A549 (cell line): ENCODE results near the gene MAST3.

Experiments
- BHLHE40 ChIP-seq: IDR thresholded peaks from 2 replicates; pipeline ENCODE4 v1.6.1; 2012; ENCODE audit warnings: low read depth, low read length, inconsistent platforms
- MAFK ChIP-seq: fragments of 450-650 bp; IDR thresholded peaks from 2 replicates; pipeline ENCODE4 v1.6.1; 2014; ENCODE audit not compliant: partially characterized antibody
- POLR2A ChIP-seq: IDR thresholded peaks from 2 replicates; pipeline ENCODE4 v1.6.1; 2012; ENCODE audit warnings: mild to moderate bottlenecking, low read length
- POLR2AphosphoS2 ChIP-seq: conservative IDR thresholded peaks from 2 replicates; pipeline ENCODE4 v1.6.1; 2012; ENCODE audit warnings: low read length, improper control_type of control experiment, inconsistent platforms
- SMC3 ChIP-seq: fragments of >200 bp; sonication (Bioruptor Twin); formaldehyde crosslinking; IDR thresholded peaks from 3 replicates; pipeline ENCODE4 v1.6.1; 2018; ENCODE audit warnings: inconsistent platforms
- TP53 ChIP-seq: fragments of 250-450 bp; sonication (Bioruptor Pico); IDR thresholded peaks from 2 replicates; pipeline ENCODE4 v1.5.0; 2021; ENCODE audit warnings: mild to moderate bottlenecking, moderate library complexity
- TF ChIP-seq, protein P1 (sequence below): fragments of >200 bp; sonication (Bioruptor Twin); formaldehyde crosslinking; IDR thresholded peaks from 3 replicates; pipeline ENCODE4 v1.5.1; 2016
- TF ChIP-seq, protein P2 (sequence below): fragments of 200-600 bp; sonication (generic); IDR thresholded peaks from 2 replicates; pipeline ENCODE4 v1.6.1; 2016; ENCODE audit warnings: antibody characterized with exemption, mild to moderate bottlenecking, moderate library complexity

DNA sequence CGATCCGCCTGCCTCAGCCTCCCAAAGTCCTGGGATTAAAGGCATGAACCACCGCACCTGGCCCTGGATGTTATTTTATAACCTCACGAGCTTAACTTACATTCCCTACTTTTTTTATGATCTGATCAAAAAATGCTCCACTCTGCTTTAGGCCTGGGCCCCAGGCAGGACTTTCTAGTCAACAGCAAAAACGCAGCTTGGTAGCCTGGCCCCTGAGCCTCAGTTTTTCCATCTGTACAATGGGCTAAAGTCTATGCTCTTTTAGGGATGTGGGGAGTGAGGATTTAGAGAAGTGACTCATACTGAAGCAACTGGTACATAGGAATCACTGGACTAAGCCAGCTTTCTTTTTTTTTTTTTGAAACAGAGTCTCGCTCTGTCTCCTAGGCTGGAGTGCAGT, 43.5 kb downstream of the MAST3 start:
- TF ChIP-seq, protein P1, sequence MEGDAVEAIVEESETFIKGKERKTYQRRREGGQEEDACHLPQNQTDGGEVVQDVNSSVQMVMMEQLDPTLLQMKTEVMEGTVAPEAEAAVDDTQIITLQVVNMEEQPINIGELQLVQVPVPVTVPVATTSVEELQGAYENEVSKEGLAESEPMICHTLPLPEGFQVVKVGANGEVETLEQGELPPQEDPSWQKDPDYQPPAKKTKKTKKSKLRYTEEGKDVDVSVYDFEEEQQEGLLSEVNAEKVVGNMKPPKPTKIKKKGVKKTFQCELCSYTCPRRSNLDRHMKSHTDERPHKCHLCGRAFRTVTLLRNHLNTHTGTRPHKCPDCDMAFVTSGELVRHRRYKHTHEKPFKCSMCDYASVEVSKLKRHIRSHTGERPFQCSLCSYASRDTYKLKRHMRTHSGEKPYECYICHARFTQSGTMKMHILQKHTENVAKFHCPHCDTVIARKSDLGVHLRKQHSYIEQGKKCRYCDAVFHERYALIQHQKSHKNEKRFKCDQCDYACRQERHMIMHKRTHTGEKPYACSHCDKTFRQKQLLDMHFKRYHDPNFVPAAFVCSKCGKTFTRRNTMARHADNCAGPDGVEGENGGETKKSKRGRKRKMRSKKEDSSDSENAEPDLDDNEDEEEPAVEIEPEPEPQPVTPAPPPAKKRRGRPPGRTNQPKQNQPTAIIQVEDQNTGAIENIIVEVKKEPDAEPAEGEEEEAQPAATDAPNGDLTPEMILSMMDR: no peak
- TF ChIP-seq, protein P2, sequence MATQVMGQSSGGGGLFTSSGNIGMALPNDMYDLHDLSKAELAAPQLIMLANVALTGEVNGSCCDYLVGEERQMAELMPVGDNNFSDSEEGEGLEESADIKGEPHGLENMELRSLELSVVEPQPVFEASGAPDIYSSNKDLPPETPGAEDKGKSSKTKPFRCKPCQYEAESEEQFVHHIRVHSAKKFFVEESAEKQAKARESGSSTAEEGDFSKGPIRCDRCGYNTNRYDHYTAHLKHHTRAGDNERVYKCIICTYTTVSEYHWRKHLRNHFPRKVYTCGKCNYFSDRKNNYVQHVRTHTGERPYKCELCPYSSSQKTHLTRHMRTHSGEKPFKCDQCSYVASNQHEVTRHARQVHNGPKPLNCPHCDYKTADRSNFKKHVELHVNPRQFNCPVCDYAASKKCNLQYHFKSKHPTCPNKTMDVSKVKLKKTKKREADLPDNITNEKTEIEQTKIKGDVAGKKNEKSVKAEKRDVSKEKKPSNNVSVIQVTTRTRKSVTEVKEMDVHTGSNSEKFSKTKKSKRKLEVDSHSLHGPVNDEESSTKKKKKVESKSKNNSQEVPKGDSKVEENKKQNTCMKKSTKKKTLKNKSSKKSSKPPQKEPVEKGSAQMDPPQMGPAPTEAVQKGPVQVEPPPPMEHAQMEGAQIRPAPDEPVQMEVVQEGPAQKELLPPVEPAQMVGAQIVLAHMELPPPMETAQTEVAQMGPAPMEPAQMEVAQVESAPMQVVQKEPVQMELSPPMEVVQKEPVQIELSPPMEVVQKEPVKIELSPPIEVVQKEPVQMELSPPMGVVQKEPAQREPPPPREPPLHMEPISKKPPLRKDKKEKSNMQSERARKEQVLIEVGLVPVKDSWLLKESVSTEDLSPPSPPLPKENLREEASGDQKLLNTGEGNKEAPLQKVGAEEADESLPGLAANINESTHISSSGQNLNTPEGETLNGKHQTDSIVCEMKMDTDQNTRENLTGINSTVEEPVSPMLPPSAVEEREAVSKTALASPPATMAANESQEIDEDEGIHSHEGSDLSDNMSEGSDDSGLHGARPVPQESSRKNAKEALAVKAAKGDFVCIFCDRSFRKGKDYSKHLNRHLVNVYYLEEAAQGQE: no peak
- TF ChIP-seq POLR2A (no peak), POLR2AphosphoS2 (no peak), TP53 (CRISPR knock-in tag) (no peak), SMC3 (no peak), BHLHE40 (no peak), MAFK (no peak)
